ENCODE measurements around the gene ASB3.
"Not testable (repeated sequence)": the region's sequence is repeated elsewhere in the genome, so short reads cannot be mapped to it uniquely, and the experiment has no call there.

GRCh38 chr2:53658474-53658873 is 128.3 kb downstream of the ASB3 start:
- TF ChIP-seq CTCF (IDR thresholded peaks at IDR 0.05; ENCODE audit: poor library complexity, severe bottlenecking); EZH2 (IDR thresholded peaks at IDR 0.05; ENCODE audit: borderline replicate concordance, insufficient read depth, low read length, poor library complexity, severe bottlenecking); EP300 (conservative IDR thresholded peaks at IDR 0.05; ENCODE audit: poor library complexity, severe bottlenecking): not testable (repeated sequence)

All from neural cell (in vitro differentiated cells).